SW 1271 (cell line): ENCODE results near the gene BLCAP.
"Not testable (repeated sequence)": the region's sequence is repeated elsewhere in the genome, so short reads cannot be mapped to it uniquely, and the experiment has no call there.

Source experiments
- DNase-seq, 2 experiments: peaks; one replicate each; lab custom pipeline; 2025; lab: John Stamatoyannopoulos, UW

Gene BLCAP

GRCh38 chr20:37516811-37517750, 10.6 kb downstream of the BLCAP start:
- no peak for DNase-seq

- no peak for DNase-seq
Measured at GRCh38 chr20:37515876-37516275, 11.8 kb downstream of the BLCAP start.

GRCh38 chr20:37513779-37514359, 13.8 kb downstream of the BLCAP start:
- DNase-seq = no peak

GRCh38 chr20:37511610-37512275, 15.9 kb downstream of the BLCAP start:
- no peak for DNase-seq

- DNase-seq = no peak
Measured at GRCh38 chr20:37510226-37510625, 17.4 kb downstream of the BLCAP start.

- no peak for DNase-seq
Measured at GRCh38 chr20:37506152-37506725, 21.4 kb downstream of the BLCAP start.

- no peak for DNase-seq
Measured at GRCh38 chr20:37505263-37506151, 22.2 kb downstream of the BLCAP start.

GRCh38 chr20:37504404-37505096, 23.1 kb downstream of the BLCAP start:
- DNase-seq = no peak

GRCh38 chr20:37503256-37503927, 24.3 kb downstream of the BLCAP start:
- no peak for DNase-seq

GRCh38 chr20:37502654-37503053, 25.0 kb downstream of the BLCAP start:
- DNase-seq = no peak

- no peak for DNase-seq
Measured at GRCh38 chr20:37501940-37502339, 25.7 kb downstream of the BLCAP start.

- no peak for DNase-seq
Measured at GRCh38 chr20:37500311-37500710, 27.4 kb downstream of the BLCAP start.

GRCh38 chr20:37498066-37498665, 29.5 kb downstream of the BLCAP start:
- DNase-seq = no peak

- no peak for DNase-seq
Measured at GRCh38 chr20:37494796-37495195, 32.9 kb downstream of the BLCAP start.

GRCh38 chr20:37494301-37494700, 33.4 kb downstream of the BLCAP start:
- no peak for DNase-seq

GRCh38 chr20:37492945-37493344, 34.7 kb downstream of the BLCAP start:
- DNase-seq = no peak

GRCh38 chr20:37492096-37492625, 35.5 kb downstream of the BLCAP start:
- DNase-seq = no peak

GRCh38 chr20:37490663-37491350, 36.9 kb downstream of the BLCAP start:
- DNase-seq = no peak

GRCh38 chr20:37486209-37486608, 41.5 kb downstream of the BLCAP start:
- not testable (repeated sequence) for DNase-seq
